Gastroesophageal sphincter (tissue), 3 donors: Measurements from ENCODE around the gene ADAMTS4.

Experiments used
- EP300 ChIP-seq: sonication (generic); formaldehyde crosslinking; IDR thresholded peaks from one replicate; pipeline ENCODE4 v1.6.1; 2017; ENCODE audit warnings: antibody characterized with exemption, mild to moderate bottlenecking
- POLR2AphosphoS5 ChIP-seq: sonication (generic); formaldehyde crosslinking; IDR thresholded peaks from one replicate; pipeline ENCODE4 v1.6.1; 2017; ENCODE audit warnings: antibody characterized with exemption
- TF ChIP-seq, protein P1 (sequence below), 4 experiments: fragments of 200-600 bp in 2 of 4; fragments of 450-650 bp in 2 of 4; sonication (generic) in 1 of 4; IDR thresholded peaks; one replicate each; pipeline ENCODE4 v1.5.1; 2017 to 2019; ENCODE audit warnings: antibody characterized with exemption in 4 of 4, mild to moderate bottlenecking in 2 of 4, moderate library complexity in 2 of 4

- TF ChIP-seq POLR2AphosphoS5 (no peak), EP300 (no peak)
- TF ChIP-seq, protein P1, sequence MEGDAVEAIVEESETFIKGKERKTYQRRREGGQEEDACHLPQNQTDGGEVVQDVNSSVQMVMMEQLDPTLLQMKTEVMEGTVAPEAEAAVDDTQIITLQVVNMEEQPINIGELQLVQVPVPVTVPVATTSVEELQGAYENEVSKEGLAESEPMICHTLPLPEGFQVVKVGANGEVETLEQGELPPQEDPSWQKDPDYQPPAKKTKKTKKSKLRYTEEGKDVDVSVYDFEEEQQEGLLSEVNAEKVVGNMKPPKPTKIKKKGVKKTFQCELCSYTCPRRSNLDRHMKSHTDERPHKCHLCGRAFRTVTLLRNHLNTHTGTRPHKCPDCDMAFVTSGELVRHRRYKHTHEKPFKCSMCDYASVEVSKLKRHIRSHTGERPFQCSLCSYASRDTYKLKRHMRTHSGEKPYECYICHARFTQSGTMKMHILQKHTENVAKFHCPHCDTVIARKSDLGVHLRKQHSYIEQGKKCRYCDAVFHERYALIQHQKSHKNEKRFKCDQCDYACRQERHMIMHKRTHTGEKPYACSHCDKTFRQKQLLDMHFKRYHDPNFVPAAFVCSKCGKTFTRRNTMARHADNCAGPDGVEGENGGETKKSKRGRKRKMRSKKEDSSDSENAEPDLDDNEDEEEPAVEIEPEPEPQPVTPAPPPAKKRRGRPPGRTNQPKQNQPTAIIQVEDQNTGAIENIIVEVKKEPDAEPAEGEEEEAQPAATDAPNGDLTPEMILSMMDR (IDR thresholded peaks at IDR 0.05) = no peak
These were observed 31.0 kb upstream of the ADAMTS4 start for GRCh38 chr1:161229896-161230295.
